Measurements from ENCODE around the gene CEMIP2. TPM values are rescaled to one million over a fixed set of nuclear protein-coding genes. Genes with fewer than 3 reads are reported as not detected.

Gene CEMIP2
- total RNA-seq, 1 experiment from 2014 or later, result 40.5 TPM

GRCh38 chr9:71816916-71817451 is 48.7 kb upstream of the CEMIP2 start:
- ChIA-PET CTCF (interaction anchor here (0.9 to 5.1 kb wide), 3 partner anchors 9 to 208 kb away, joined by 3 to 42 read pairs (median 5); no protein-coding TSS in a partner anchor), POLR2A (no interaction called here)
- DNase-seq (ENCODE audit: low spot score) (no peak), ATAC-seq (peak; percentile 46; the same call in 1 of the 2 replicates)
- Mint-ChIP-seq H3K4me3 (no peak overlapping the region), H3K36me3 (no peaks in the 10 kb centered on the region), H3K27ac (no peak overlapping the region), H3K4me1 (peaks cover 27% of the 10 kb centered on the region), H3K9me3 (no peaks in the 10 kb centered on the region), H3K27me3 (ENCODE audit: low read depth) (no peaks in the 10 kb centered on the region)
- TF ChIP-seq SOX15 (CRISPR knock-in tag; IDR thresholded peaks at IDR 0.05) (no peak), ATF3 (CRISPR knock-in tag; conservative IDR thresholded peaks at IDR 0.05) (no peak), FOXP4 (CRISPR knock-in tag; IDR thresholded peaks at IDR 0.05) (no peak), TEAD4 (CRISPR knock-in tag; IDR thresholded peaks at IDR 0.05) (no peak), FOXP1 (CRISPR knock-in tag; IDR thresholded peaks at IDR 0.05; ENCODE audit: borderline replicate concordance) (no peak), RORB (CRISPR knock-in tag; IDR thresholded peaks at IDR 0.05) (no peak), ZSCAN18 (CRISPR knock-in tag; IDR thresholded peaks at IDR 0.05) (no peak), ETV6 (CRISPR knock-in tag; IDR thresholded peaks at IDR 0.05) (no peak), OVOL2 (CRISPR knock-in tag; IDR thresholded peaks at IDR 0.05; ENCODE audit: borderline replicate concordance) (no peak), CREB1 (CRISPR knock-in tag; IDR thresholded peaks at IDR 0.05) (no peak), ZNF416 (CRISPR knock-in tag; IDR thresholded peaks at IDR 0.05) (no peak), SMAD4 (CRISPR knock-in tag; IDR thresholded peaks at IDR 0.05) (no peak), GABPB1 (CRISPR knock-in tag; IDR thresholded peaks at IDR 0.05) (no peak), JAZF1 (CRISPR knock-in tag; IDR thresholded peaks at IDR 0.05) (no peak), ZNF423 (CRISPR knock-in tag; IDR thresholded peaks at IDR 0.05) (no peak)
- TF ChIP-seq, protein P1, sequence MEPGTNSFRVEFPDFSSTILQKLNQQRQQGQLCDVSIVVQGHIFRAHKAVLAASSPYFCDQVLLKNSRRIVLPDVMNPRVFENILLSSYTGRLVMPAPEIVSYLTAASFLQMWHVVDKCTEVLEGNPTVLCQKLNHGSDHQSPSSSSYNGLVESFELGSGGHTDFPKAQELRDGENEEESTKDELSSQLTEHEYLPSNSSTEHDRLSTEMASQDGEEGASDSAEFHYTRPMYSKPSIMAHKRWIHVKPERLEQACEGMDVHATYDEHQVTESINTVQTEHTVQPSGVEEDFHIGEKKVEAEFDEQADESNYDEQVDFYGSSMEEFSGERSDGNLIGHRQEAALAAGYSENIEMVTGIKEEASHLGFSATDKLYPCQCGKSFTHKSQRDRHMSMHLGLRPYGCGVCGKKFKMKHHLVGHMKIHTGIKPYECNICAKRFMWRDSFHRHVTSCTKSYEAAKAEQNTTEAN (CRISPR knock-in tag; IDR thresholded peaks at IDR 0.05), result no peak
- TF ChIP-seq, protein P2, sequence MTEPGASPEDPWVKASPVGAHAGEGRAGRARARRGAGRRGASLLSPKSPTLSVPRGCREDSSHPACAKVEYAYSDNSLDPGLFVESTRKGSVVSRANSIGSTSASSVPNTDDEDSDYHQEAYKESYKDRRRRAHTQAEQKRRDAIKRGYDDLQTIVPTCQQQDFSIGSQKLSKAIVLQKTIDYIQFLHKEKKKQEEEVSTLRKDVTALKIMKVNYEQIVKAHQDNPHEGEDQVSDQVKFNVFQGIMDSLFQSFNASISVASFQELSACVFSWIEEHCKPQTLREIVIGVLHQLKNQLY (CRISPR knock-in tag; IDR thresholded peaks at IDR 0.05), result no peak
- TF ChIP-seq, protein P3, sequence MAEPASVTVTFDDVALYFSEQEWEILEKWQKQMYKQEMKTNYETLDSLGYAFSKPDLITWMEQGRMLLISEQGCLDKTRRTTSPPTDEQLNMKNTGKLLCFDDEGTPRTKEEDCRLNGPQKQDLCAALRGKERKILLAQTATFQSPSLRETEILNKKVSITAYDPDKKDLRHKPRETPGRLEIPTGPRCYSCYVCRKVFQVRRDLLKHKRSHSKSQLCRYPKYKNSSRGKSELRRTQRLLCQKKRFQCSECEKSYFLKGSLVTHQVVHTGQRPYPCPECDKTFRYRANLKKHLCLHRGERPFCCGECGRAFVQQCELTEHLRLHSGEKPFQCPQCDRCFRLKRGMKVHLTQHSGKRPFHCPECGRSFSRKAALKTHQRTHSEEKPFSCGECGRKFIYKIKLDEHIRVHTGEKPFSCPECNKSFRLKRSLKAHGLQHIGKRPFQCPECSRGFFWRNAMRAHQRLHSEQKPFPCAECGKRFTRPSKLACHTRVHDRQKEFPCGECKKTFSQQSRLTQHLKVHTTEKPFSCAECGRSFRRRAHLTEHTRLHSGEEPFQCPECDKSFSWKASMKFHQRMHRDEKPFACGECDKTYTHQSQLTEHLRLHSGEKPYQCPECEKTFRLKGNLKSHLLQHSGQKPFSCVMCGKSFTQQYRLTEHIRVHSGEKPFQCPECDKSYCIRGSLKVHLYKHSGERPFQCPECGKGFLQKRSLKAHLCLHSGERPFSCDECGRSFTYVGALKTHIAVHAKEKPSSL (CRISPR knock-in tag; conservative IDR thresholded peaks at IDR 0.05), result no peak
- TF ChIP-seq, protein P4, sequence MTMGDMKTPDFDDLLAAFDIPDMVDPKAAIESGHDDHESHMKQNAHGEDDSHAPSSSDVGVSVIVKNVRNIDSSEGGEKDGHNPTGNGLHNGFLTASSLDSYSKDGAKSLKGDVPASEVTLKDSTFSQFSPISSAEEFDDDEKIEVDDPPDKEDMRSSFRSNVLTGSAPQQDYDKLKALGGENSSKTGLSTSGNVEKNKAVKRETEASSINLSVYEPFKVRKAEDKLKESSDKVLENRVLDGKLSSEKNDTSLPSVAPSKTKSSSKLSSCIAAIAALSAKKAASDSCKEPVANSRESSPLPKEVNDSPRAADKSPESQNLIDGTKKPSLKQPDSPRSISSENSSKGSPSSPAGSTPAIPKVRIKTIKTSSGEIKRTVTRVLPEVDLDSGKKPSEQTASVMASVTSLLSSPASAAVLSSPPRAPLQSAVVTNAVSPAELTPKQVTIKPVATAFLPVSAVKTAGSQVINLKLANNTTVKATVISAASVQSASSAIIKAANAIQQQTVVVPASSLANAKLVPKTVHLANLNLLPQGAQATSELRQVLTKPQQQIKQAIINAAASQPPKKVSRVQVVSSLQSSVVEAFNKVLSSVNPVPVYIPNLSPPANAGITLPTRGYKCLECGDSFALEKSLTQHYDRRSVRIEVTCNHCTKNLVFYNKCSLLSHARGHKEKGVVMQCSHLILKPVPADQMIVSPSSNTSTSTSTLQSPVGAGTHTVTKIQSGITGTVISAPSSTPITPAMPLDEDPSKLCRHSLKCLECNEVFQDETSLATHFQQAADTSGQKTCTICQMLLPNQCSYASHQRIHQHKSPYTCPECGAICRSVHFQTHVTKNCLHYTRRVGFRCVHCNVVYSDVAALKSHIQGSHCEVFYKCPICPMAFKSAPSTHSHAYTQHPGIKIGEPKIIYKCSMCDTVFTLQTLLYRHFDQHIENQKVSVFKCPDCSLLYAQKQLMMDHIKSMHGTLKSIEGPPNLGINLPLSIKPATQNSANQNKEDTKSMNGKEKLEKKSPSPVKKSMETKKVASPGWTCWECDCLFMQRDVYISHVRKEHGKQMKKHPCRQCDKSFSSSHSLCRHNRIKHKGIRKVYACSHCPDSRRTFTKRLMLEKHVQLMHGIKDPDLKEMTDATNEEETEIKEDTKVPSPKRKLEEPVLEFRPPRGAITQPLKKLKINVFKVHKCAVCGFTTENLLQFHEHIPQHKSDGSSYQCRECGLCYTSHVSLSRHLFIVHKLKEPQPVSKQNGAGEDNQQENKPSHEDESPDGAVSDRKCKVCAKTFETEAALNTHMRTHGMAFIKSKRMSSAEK (CRISPR knock-in tag; IDR thresholded peaks at IDR 0.05; ENCODE audit: borderline replicate concordance), result no peak
